Measurements from ENCODE around the gene HOXD10. TPM values are rescaled to one million over a fixed set of nuclear protein-coding genes. Genes with fewer than 3 reads are reported as not detected.
A peak's percentile ranks its signal among the peaks of the same experiment; 100 is the strongest.

HOXD10 gene
- total and polyA plus RNA-seq, 2 donors (not counting 1 experiment from before 2014, with no cell fraction given): not detected

DNA sequence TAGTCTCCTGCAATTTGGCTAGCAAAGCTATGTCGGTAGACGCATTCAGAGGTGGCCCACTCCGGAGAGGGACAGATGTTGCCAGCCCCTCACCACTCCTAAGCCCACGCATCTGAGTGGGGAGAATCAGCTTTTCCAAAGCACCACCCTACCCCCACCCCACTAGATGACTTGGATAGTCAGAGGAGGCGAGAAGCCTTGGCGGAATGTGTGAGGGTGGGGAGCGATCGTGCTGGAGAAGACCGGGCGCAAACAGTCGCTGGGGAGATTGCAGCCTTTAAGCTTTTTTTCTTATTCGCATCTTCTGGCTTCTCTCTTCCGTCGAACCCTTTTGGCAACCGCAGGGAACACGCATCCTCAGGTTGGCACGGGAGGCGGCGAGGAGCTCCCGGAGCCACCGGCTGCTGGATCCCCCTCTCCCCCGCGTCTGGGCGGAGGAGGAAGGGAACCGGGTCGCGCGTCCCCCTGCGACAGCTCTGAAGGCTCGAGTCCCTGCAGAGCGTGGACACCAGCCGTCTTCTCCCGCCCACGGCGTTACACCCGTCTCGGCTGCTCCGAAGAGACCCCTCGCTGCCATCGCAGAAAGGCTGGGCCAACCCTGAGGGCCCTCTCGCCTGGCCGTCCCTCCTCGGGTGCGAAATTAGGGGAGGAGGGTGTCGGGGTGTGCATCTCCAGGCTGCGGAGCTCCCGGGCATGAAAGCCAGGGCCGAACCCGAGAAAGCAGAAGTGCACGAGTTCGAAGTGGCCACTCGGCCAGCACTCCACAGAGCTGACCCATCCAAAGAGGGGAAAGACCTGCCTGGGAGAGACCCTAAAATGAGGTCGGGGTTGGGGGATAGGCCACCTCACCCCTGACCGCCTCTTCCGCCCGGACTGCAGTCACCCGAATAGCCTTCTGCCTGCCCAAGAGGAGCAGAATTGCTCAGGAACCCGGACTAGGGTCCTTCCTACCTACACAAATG, 45.0 kb upstream of the HOXD10 start:
- Histone ChIP-seq H3K36me3 (ENCODE audit: control insufficient read depth, insufficient read depth, low read length) (no peaks in the 10 kb centered on the region), H3K79me2 (ENCODE audit: control insufficient read depth, insufficient read depth, low read length) (no peaks in the 10 kb centered on the region), H3K9ac (ENCODE audit: insufficient read depth, low read length) (no peak overlapping the region), H3K9me3 (ENCODE audit: control insufficient read depth, insufficient read depth, low read depth, low read length) (no peaks in the 10 kb centered on the region), H3K4me2 (ENCODE audit: extremely low read depth, insufficient read depth, low read length) (no peak overlapping the region), H3K4me3 (replicated peaks in 1 of 4; ENCODE audit: control extremely low read depth in 1 of 4, insufficient read depth in 1 of 4, low read depth in 3 of 4, low read length in 4 of 4) (no peak overlapping the region), H3K27me3 (ENCODE audit: control insufficient read depth, insufficient read depth, low read length) (peaks cover 51% of the 10 kb centered on the region), H2AFZ (ENCODE audit: low read length) (no peak overlapping the region), H4K20me1 (ENCODE audit: control insufficient read depth, extremely low read depth, insufficient read depth, low read length) (no peaks in the 10 kb centered on the region), H3K27ac (ENCODE audit: insufficient read depth, low read length) (no peak overlapping the region), H3K4me1 (ENCODE audit: control insufficient read depth, extremely low read depth, insufficient read depth, low read length) (no peaks in the 10 kb centered on the region)
- TF ChIP-seq, protein P1, sequence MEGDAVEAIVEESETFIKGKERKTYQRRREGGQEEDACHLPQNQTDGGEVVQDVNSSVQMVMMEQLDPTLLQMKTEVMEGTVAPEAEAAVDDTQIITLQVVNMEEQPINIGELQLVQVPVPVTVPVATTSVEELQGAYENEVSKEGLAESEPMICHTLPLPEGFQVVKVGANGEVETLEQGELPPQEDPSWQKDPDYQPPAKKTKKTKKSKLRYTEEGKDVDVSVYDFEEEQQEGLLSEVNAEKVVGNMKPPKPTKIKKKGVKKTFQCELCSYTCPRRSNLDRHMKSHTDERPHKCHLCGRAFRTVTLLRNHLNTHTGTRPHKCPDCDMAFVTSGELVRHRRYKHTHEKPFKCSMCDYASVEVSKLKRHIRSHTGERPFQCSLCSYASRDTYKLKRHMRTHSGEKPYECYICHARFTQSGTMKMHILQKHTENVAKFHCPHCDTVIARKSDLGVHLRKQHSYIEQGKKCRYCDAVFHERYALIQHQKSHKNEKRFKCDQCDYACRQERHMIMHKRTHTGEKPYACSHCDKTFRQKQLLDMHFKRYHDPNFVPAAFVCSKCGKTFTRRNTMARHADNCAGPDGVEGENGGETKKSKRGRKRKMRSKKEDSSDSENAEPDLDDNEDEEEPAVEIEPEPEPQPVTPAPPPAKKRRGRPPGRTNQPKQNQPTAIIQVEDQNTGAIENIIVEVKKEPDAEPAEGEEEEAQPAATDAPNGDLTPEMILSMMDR (conservative IDR thresholded peaks at IDR 0.05 in 1 of 2, IDR thresholded peaks at IDR 0.05 in 1 of 2; ENCODE audit: low read depth in 1 of 2, low read length in 2 of 2): no peak
- peak; percentile 75 for TF ChIP-seq EZH2 (IDR thresholded peaks at IDR 0.05; ENCODE audit: low read length, missing control alignments)
- no peak for DNase-seq (ENCODE audit: low read depth in 2 of 2)

DNA sequence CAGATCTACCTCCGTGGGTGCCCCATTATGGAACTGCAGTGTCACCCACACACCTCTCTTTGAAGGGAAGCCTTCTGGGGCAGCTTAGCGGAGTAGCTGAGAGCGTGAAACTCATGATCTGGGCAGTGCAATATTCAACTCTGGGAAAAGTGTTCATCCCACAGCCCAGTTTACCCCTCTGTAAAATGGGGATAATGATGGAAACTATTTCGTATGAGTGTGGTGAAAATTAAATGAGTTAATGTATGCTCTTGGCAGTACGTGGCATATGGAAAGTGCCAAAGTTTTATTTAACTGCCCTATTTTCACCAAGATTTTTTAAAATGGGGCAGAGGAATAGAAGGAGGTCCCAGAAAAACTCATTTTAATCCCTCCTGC, 44.3 kb upstream of the HOXD10 start:
- DNase-seq (ENCODE audit: low read depth in 2 of 2): no peak
- Histone ChIP-seq H3K27ac (ENCODE audit: insufficient read depth, low read length) (no peak overlapping the region), H3K79me2 (ENCODE audit: control insufficient read depth, insufficient read depth, low read length) (no peaks in the 10 kb centered on the region), H3K4me1 (ENCODE audit: control insufficient read depth, extremely low read depth, insufficient read depth, low read length) (no peaks in the 10 kb centered on the region), H3K9ac (ENCODE audit: insufficient read depth, low read length) (no peak overlapping the region), H3K36me3 (ENCODE audit: control insufficient read depth, insufficient read depth, low read length) (no peaks in the 10 kb centered on the region), H3K4me3 (replicated peaks in 1 of 4; ENCODE audit: control extremely low read depth in 1 of 4, insufficient read depth in 1 of 4, low read depth in 3 of 4, low read length in 4 of 4) (no peak overlapping the region), H4K20me1 (ENCODE audit: control insufficient read depth, extremely low read depth, insufficient read depth, low read length) (no peaks in the 10 kb centered on the region), H3K4me2 (ENCODE audit: extremely low read depth, insufficient read depth, low read length) (no peak overlapping the region), H3K9me3 (ENCODE audit: control insufficient read depth, insufficient read depth, low read depth, low read length) (no peaks in the 10 kb centered on the region), H2AFZ (ENCODE audit: low read length) (no peak overlapping the region), H3K27me3 (ENCODE audit: control insufficient read depth, insufficient read depth, low read length) (peaks cover 56% of the 10 kb centered on the region)
- TF ChIP-seq, protein P1 (conservative IDR thresholded peaks at IDR 0.05 in 1 of 2, IDR thresholded peaks at IDR 0.05 in 1 of 2; ENCODE audit: low read depth in 1 of 2, low read length in 2 of 2): no peak
- TF ChIP-seq EZH2 (IDR thresholded peaks at IDR 0.05; ENCODE audit: low read length, missing control alignments): no peak

DNA sequence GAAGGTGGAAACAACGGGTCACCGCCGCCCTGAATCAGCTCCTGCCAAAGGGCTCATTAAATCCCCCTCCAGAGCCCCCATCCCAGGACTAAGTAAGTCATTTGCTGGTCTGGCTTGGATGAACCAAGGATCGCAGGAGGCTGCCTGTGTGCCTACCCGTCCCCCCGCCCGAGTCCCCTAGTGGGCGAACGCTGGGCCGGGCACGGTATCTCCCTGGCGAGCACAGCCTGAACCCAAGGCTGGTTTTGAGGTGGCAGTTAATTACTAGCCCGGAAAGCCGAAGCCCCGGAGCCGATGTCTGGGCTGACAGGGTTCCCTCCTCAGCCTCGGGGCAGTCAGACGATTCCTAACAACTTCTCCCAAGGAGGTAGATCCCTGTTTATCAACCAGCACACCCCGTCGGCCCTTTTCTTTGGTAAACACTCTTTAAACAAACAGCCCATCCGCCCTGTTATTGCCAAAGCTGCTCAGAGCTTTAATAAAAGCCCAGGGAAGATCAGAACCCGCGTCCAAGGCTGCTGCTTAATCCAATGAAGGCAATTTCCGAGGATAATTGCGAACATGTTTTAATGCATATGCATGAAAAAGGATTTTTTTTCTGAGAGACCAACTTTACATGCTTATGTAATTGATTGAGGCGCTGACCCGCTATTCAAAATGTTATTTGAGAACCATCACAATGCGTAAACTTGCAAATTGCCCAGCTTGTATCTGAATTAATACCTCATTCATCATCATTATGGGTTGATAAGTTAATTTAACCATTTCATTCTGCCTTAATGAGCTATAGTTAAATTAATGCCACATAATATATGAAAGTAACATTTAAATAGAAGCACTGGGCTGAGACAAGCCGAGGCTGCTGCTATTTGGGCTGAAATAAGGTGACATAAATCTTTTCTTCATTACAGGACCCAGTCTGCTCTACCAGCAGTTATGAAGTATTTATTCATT, 43.4 kb upstream of the HOXD10 start:
- H2AFZ ChIP-seq (ENCODE audit: low read length): no peak overlapping the region
- H3K4me3 ChIP-seq (replicated peaks in 1 of 4; ENCODE audit: control extremely low read depth in 1 of 4, insufficient read depth in 1 of 4, low read depth in 3 of 4, low read length in 4 of 4): no peak overlapping the region
- H3K9me3 ChIP-seq (ENCODE audit: control insufficient read depth, insufficient read depth, low read depth, low read length): no peaks in the 10 kb centered on the region
- no peaks in the 10 kb centered on the region for H3K79me2 ChIP-seq (ENCODE audit: control insufficient read depth, insufficient read depth, low read length)
- H3K9ac ChIP-seq (ENCODE audit: insufficient read depth, low read length): no peak overlapping the region
- peak; percentile 57 for TF ChIP-seq EZH2 (IDR thresholded peaks at IDR 0.05; ENCODE audit: low read length, missing control alignments)
- TF ChIP-seq, protein P1 (conservative IDR thresholded peaks at IDR 0.05 in 1 of 2, IDR thresholded peaks at IDR 0.05 in 1 of 2; ENCODE audit: low read depth in 1 of 2, low read length in 2 of 2): no peak
- H3K36me3 ChIP-seq (ENCODE audit: control insufficient read depth, insufficient read depth, low read length): no peaks in the 10 kb centered on the region
- DNase-seq (ENCODE audit: low read depth in 2 of 2): no peak
- H3K4me2 ChIP-seq (ENCODE audit: extremely low read depth, insufficient read depth, low read length): no peak overlapping the region
- H3K27ac ChIP-seq (ENCODE audit: insufficient read depth, low read length): no peak overlapping the region
- H3K4me1 ChIP-seq (ENCODE audit: control insufficient read depth, extremely low read depth, insufficient read depth, low read length): no peaks in the 10 kb centered on the region
- H4K20me1 ChIP-seq (ENCODE audit: control insufficient read depth, extremely low read depth, insufficient read depth, low read length): no peaks in the 10 kb centered on the region
- H3K27me3 ChIP-seq (ENCODE audit: control insufficient read depth, insufficient read depth, low read length): peaks cover 58% of the 10 kb centered on the region

Measured in fibroblast of lung (primary cell).